SK-N-SH treated with all-trans-retinoic acid at 6 μM for 48 hours (cell line): Measurements from ENCODE around the gene RYR1.

Source experiments
- ATAC-seq: fragments of 200-7000 bp; cut with Tn5 transposase; 3 replicates; pipeline ENCODE4 v1.9.1; 2020; ENCODE audit warnings: mild to moderate bottlenecking, moderate library complexity
- ARNTL ChIP-seq: fragments of 450-650 bp; formaldehyde crosslinking; IDR thresholded peaks from 2 replicates; pipeline ENCODE4 v1.5.0; 2020; ENCODE audit warnings: low read depth, mild to moderate bottlenecking, moderate library complexity, borderline replicate concordance
- BACH2 ChIP-seq: fragments of 250-450 bp; sonication (Bioruptor Pico); IDR thresholded peaks from 2 replicates; pipeline ENCODE4 v1.9.0; 2021; ENCODE audit warnings: mild to moderate bottlenecking, borderline replicate concordance
- CREB5 ChIP-seq: fragments of 250-450 bp; sonication (Bioruptor Pico); IDR thresholded peaks from 2 replicates; pipeline ENCODE4 v1.5.1; 2020; ENCODE audit warnings: low read depth, mild to moderate bottlenecking, moderate library complexity
- CSDC2 ChIP-seq: fragments of 250-450 bp; sonication (Bioruptor Pico); IDR thresholded peaks from 2 replicates; pipeline ENCODE4 v1.5.0; 2020; ENCODE audit warnings: mild to moderate bottlenecking, moderate library complexity
- ESRRG ChIP-seq: fragments of 250-450 bp; sonication (Bioruptor Pico); IDR thresholded peaks from 2 replicates; pipeline ENCODE4 v1.6.1; 2021; ENCODE audit warnings: mild to moderate bottlenecking
- GLIS3 ChIP-seq: fragments of 250-450 bp; sonication (Bioruptor Pico); IDR thresholded peaks from 2 replicates; pipeline ENCODE4 v1.5.0; 2020; ENCODE audit warnings: mild to moderate bottlenecking, moderate library complexity
- ISL1 ChIP-seq: fragments of 250-450 bp; sonication (Bioruptor Pico); IDR thresholded peaks from 2 replicates; pipeline ENCODE4 v2.1.2; 2022; ENCODE audit warnings: mild to moderate bottlenecking, moderate library complexity
- OSR1 ChIP-seq: fragments of 250-450 bp; sonication (Bioruptor Pico); IDR thresholded peaks from 2 replicates; pipeline ENCODE4 v1.8.0; 2022; ENCODE audit warnings: moderate library complexity, mild to moderate bottlenecking, inconsistent platforms
- RARB ChIP-seq: fragments of 250-450 bp; sonication (Bioruptor Pico); IDR thresholded peaks from 2 replicates; pipeline ENCODE4 v1.8.0; 2021; ENCODE audit warnings: mild to moderate bottlenecking, moderate library complexity
- SNAI2 ChIP-seq: fragments of 250-450 bp; sonication (Bioruptor Pico); IDR thresholded peaks from 2 replicates; pipeline ENCODE4 v1.5.0; 2020; ENCODE audit warnings: mild to moderate bottlenecking, moderate library complexity
- TCF4 ChIP-seq: fragments of 250-450 bp; sonication (Bioruptor Pico); IDR thresholded peaks from 2 replicates; pipeline ENCODE4 v1.8.0; 2021; ENCODE audit warnings: mild to moderate bottlenecking, moderate library complexity, borderline replicate concordance
- TOX ChIP-seq: fragments of 250-450 bp; sonication (Bioruptor Pico); IDR thresholded peaks from 2 replicates; pipeline ENCODE4 v1.8.0; 2021; ENCODE audit warnings: mild to moderate bottlenecking, moderate library complexity, borderline replicate concordance
- TSHZ2 ChIP-seq: fragments of 250-450 bp; sonication (Bioruptor Pico); IDR thresholded peaks from 2 replicates; pipeline ENCODE4 v1.5.0; 2020; ENCODE audit warnings: mild to moderate bottlenecking, moderate library complexity
- ZC3H10 ChIP-seq: fragments of 250-450 bp; sonication (Bioruptor Pico); IDR thresholded peaks from 2 replicates; pipeline ENCODE4 v1.5.1; 2021; ENCODE audit warnings: mild to moderate bottlenecking, moderate library complexity
- ZFP3 ChIP-seq: fragments of 250-450 bp; sonication (Bioruptor Pico); IDR thresholded peaks from 2 replicates; pipeline ENCODE4 v1.5.0; 2020; ENCODE audit warnings: mild to moderate bottlenecking, moderate library complexity
- ZFP30 ChIP-seq: fragments of 450-650 bp; formaldehyde crosslinking; IDR thresholded peaks from 2 replicates; pipeline ENCODE4 v1.5.0; 2022; ENCODE audit warnings: mild to moderate bottlenecking, moderate library complexity
- ZNF565 ChIP-seq: fragments of 450-650 bp; formaldehyde crosslinking; conservative IDR thresholded peaks from 2 replicates; pipeline ENCODE4 v1.5.0; 2020; ENCODE audit warnings: low read depth, mild to moderate bottlenecking, moderate library complexity
- ZNF70 ChIP-seq: fragments of 450-650 bp; formaldehyde crosslinking; IDR thresholded peaks from 2 replicates; pipeline ENCODE4 v1.5.0; 2020; ENCODE audit warnings: mild to moderate bottlenecking, moderate library complexity
- ZNF8 ChIP-seq: fragments of 450-650 bp; formaldehyde crosslinking; IDR thresholded peaks from 2 replicates; pipeline ENCODE4 v1.5.0; 2020; ENCODE audit warnings: mild to moderate bottlenecking, moderate library complexity
- TF ChIP-seq, protein P1 (sequence below): fragments of 250-450 bp; sonication (Bioruptor Pico); IDR thresholded peaks from 2 replicates; pipeline ENCODE4 v1.5.1; 2021; ENCODE audit warnings: mild to moderate bottlenecking, moderate library complexity
- TF ChIP-seq, protein P2 (sequence below): fragments of 250-450 bp; sonication (Bioruptor Pico); IDR thresholded peaks from 2 replicates; pipeline ENCODE4 v1.8.0; 2020; ENCODE audit warnings: mild to moderate bottlenecking, moderate library complexity, borderline replicate concordance
- TF ChIP-seq, protein P3 (sequence below): fragments of 250-450 bp; sonication (Bioruptor Pico); IDR thresholded peaks from 2 replicates; pipeline ENCODE4 v1.8.0; 2021; ENCODE audit warnings: low read depth, mild to moderate bottlenecking, moderate library complexity, borderline replicate concordance

RYR1 gene

GRCh38 chr19:38606131-38606530 is 172.6 kb downstream of the RYR1 start:
- TF ChIP-seq GLIS3 (CRISPR knock-in tag), result no peak
- no peak for TF ChIP-seq TOX
- TF ChIP-seq TSHZ2, result no peak
- TF ChIP-seq SNAI2 (CRISPR knock-in tag), result no peak
- TF ChIP-seq ZFP30, result no peak
- no peak for TF ChIP-seq TCF4 (CRISPR knock-in tag)
- TF ChIP-seq, protein P1, sequence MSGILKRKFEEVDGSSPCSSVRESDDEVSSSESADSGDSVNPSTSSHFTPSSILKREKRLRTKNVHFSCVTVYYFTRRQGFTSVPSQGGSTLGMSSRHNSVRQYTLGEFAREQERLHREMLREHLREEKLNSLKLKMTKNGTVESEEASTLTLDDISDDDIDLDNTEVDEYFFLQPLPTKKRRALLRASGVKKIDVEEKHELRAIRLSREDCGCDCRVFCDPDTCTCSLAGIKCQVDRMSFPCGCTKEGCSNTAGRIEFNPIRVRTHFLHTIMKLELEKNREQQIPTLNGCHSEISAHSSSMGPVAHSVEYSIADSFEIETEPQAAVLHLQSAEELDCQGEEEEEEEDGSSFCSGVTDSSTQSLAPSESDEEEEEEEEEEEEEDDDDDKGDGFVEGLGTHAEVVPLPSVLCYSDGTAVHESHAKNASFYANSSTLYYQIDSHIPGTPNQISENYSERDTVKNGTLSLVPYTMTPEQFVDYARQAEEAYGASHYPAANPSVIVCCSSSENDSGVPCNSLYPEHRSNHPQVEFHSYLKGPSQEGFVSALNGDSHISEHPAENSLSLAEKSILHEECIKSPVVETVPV (CRISPR knock-in tag), result no peak
- TF ChIP-seq ZC3H10 (CRISPR knock-in tag), result no peak
- TF ChIP-seq ZNF8, result no peak
- no peak for TF ChIP-seq ARNTL (CRISPR knock-in tag)
- TF ChIP-seq CREB5 (CRISPR knock-in tag), result no peak
- TF ChIP-seq ISL1 (CRISPR knock-in tag), result no peak
- TF ChIP-seq BACH2 (CRISPR knock-in tag), result no peak
- TF ChIP-seq, protein P2, sequence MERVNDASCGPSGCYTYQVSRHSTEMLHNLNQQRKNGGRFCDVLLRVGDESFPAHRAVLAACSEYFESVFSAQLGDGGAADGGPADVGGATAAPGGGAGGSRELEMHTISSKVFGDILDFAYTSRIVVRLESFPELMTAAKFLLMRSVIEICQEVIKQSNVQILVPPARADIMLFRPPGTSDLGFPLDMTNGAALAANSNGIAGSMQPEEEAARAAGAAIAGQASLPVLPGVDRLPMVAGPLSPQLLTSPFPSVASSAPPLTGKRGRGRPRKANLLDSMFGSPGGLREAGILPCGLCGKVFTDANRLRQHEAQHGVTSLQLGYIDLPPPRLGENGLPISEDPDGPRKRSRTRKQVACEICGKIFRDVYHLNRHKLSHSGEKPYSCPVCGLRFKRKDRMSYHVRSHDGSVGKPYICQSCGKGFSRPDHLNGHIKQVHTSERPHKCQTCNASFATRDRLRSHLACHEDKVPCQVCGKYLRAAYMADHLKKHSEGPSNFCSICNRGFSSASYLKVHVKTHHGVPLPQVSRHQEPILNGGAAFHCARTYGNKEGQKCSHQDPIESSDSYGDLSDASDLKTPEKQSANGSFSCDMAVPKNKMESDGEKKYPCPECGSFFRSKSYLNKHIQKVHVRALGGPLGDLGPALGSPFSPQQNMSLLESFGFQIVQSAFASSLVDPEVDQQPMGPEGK, result no peak
- no peak for TF ChIP-seq ESRRG (CRISPR knock-in tag)
- TF ChIP-seq ZNF70 (CRISPR knock-in tag), result no peak
- no peak for TF ChIP-seq CSDC2 (CRISPR knock-in tag)
- TF ChIP-seq OSR1 (CRISPR knock-in tag), result no peak
- TF ChIP-seq, protein P3, sequence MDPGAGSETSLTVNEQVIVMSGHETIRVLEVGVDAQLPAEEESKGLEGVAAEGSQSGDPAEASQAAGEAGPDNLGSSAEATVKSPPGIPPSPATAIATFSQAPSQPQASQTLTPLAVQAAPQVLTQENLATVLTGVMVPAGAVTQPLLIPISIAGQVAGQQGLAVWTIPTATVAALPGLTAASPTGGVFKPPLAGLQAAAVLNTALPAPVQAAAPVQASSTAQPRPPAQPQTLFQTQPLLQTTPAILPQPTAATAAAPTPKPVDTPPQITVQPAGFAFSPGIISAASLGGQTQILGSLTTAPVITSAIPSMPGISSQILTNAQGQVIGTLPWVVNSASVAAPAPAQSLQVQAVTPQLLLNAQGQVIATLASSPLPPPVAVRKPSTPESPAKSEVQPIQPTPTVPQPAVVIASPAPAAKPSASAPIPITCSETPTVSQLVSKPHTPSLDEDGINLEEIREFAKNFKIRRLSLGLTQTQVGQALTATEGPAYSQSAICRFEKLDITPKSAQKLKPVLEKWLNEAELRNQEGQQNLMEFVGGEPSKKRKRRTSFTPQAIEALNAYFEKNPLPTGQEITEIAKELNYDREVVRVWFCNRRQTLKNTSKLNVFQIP, result no peak
- no peak for TF ChIP-seq RARB (CRISPR knock-in tag)
- no peak for ATAC-seq

DNA sequence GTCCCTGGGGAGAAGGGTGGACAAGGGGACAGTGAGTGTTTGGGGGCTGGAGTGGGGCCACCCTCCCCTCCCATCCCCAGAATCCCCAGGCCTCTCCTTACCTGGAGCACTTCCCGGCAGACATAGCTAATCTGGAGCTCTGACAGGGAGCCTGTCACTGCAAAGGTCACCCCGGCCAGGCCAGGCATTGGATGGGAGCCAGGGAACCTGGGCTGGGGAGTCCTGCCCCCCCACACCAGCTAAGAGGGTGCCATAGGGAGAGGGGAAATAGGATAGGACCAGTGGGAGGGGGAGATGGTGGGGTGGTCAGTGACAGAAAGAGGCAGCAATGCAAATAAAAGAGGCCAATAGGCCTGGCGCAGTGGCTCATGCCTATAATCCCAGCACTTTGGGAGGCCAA is 180.8 kb downstream of the RYR1 start:
- no peak for ATAC-seq
- TF ChIP-seq, protein P1 (CRISPR knock-in tag), result no peak
- TF ChIP-seq CREB5 (CRISPR knock-in tag) (no peak), ZNF70 (CRISPR knock-in tag) (no peak), ZC3H10 (CRISPR knock-in tag) (no peak), ZNF8 (no peak), ZFP3 (CRISPR knock-in tag) (no peak), TOX (no peak), BACH2 (CRISPR knock-in tag) (no peak), ISL1 (CRISPR knock-in tag) (no peak), ZNF565 (no peak), ESRRG (CRISPR knock-in tag) (no peak), ZFP30 (no peak), TCF4 (CRISPR knock-in tag) (no peak), SNAI2 (CRISPR knock-in tag) (no peak)
- TF ChIP-seq, protein P2, result no peak
- TF ChIP-seq, protein P3, result no peak
- TF ChIP-seq, all 23 proteins: peak for 0
